Endothelial cell of umbilical vein (primary cell): ENCODE measurements around the gene KLK1. TPM values are rescaled to one million over a fixed set of nuclear protein-coding genes. Genes with fewer than 3 reads are reported as not detected.

Experiments
- BruUV-seq: library from RNA; stranded (reverse); fragments of 400-500 nt; replicated peaks from 2 replicates; lab custom pipeline; 2021; lab: Mats Ljungman, UMichigan
- CTCF ChIA-PET: fragments of 300-600, 350-600 bp; sonication (Branson Sonifier 250); formaldehyde crosslinking; loops from one replicate; lab custom pipeline; 2021; ENCODE audit warnings: antibody characterized with exemption, inconsistent platforms; lab: Charles Lee
- POLR2A ChIA-PET: fragments of 300-600, 350-600 bp; sonication (Branson Sonifier 250); formaldehyde crosslinking; loops from one replicate; lab custom pipeline; 2021; ENCODE audit warnings: antibody characterized with exemption, inconsistent platforms; lab: Charles Lee
- DNase-seq: peaks from one replicate; pipeline ENCODE4 v3.0.0-alpha.2; 2011; ENCODE audit warnings: low read depth, low spot score
- FAIRE-seq: peaks from 2 replicates; lab custom pipeline; 2011; peaks lifted over from hg19 to GRCh38; lab: Jason Lieb, UNC
- H2AFZ ChIP-seq: 2 replicates; pipeline ENCODE4 v1.6.0; 2012; ENCODE audit warnings: low read depth, low read length, control low read depth, inconsistent platforms
- H3K27ac ChIP-seq: 2 replicates; pipeline ENCODE4 v1.5.1; 2011; ENCODE audit warnings: low read depth, mild to moderate bottlenecking, control low read depth, low read length, moderate library complexity; ENCODE audit not compliant: insufficient read depth
- H3K27me3 ChIP-seq, 2 experiments: 2 replicates each; pipeline versions ENCODE4 v1.6.0 to v1.6.1; 2011; ENCODE audit warnings: low read length in 2 of 2, mixed read lengths in 1 of 2; ENCODE audit not compliant: control insufficient read depth in 2 of 2, insufficient read depth in 2 of 2
- H3K36me3 ChIP-seq, 2 experiments: 2 replicates in 1 of 2; 3 replicates in 1 of 2; pipeline ENCODE4 v1.5.1; 2011; ENCODE audit warnings: low read length in 2 of 2, mild to moderate bottlenecking in 1 of 2, moderate library complexity in 1 of 2; ENCODE audit not compliant: control insufficient read depth in 2 of 2, insufficient read depth in 2 of 2; ENCODE audit errors: extremely low read depth in 1 of 2
- H3K4me1 ChIP-seq: 3 replicates; pipeline ENCODE4 v1.5.1; 2011; ENCODE audit warnings: mild to moderate bottlenecking, low read length; ENCODE audit not compliant: control insufficient read depth, insufficient read depth; ENCODE audit errors: extremely low read depth
- H3K4me2 ChIP-seq: 2 replicates; pipeline ENCODE4 v1.6.1; 2011; ENCODE audit warnings: low read length, control low read depth, mixed read lengths; ENCODE audit not compliant: insufficient read depth
- H3K4me3 ChIP-seq, 3 experiments: fragments of 200-600 bp in 1 of 3; sonication (generic), shearing (Covaris generic) in 1 of 3; replicated peaks in 1 of 3; 2 replicates each; pipeline ENCODE4 v1.5.1; 2011 to 2016; ENCODE audit warnings: control low read depth in 3 of 3, low read length in 3 of 3, mild to moderate bottlenecking in 2 of 3, inconsistent platforms in 1 of 3, low read depth in 1 of 3, moderate library complexity in 1 of 3; ENCODE audit not compliant: insufficient read depth in 1 of 3
- H3K79me2 ChIP-seq: 2 replicates; pipeline ENCODE4 v1.6.0; 2012; ENCODE audit warnings: low read length, inconsistent platforms; ENCODE audit not compliant: control insufficient read depth, insufficient read depth
- H3K9ac ChIP-seq: replicated peaks from 2 replicates; pipeline ENCODE3; 2011; ENCODE audit warnings: low read length, control low read depth; ENCODE audit not compliant: insufficient read depth; ENCODE audit errors: extremely low read depth
- H3K9me1 ChIP-seq: replicated peaks from 3 replicates; pipeline ENCODE4 v1.6.0; 2011; ENCODE audit warnings: mild to moderate bottlenecking, low read length; ENCODE audit not compliant: control insufficient read depth, insufficient read depth; ENCODE audit errors: extremely low read depth
- H3K9me3 ChIP-seq: replicated peaks from 2 replicates; pipeline ENCODE4 v1.5.1; 2012; ENCODE audit warnings: low read length, inconsistent platforms; ENCODE audit not compliant: control insufficient read depth, insufficient read depth
- H4K20me1 ChIP-seq: replicated peaks from 2 replicates; pipeline ENCODE3; 2011; ENCODE audit warnings: mild to moderate bottlenecking, low read length; ENCODE audit not compliant: control insufficient read depth, insufficient read depth; ENCODE audit errors: extremely low read depth
- EZH2 ChIP-seq: IDR thresholded peaks from 2 replicates; pipeline ENCODE4 v1.6.1; 2012; ENCODE audit warnings: borderline replicate concordance, low read depth, mild to moderate bottlenecking, moderate library complexity, low read length, inconsistent platforms; ENCODE audit not compliant: severe bottlenecking
- FOS ChIP-seq: IDR thresholded peaks from 2 replicates; pipeline ENCODE4 v1.6.1; 2011; ENCODE audit warnings: mild to moderate bottlenecking, low read length, moderate library complexity, borderline replicate concordance; ENCODE audit not compliant: insufficient read depth
- GATA2 ChIP-seq: IDR thresholded peaks from 2 replicates; pipeline ENCODE4 v1.7.0; 2011; ENCODE audit warnings: low read depth, mild to moderate bottlenecking, moderate library complexity, mixed read lengths, low read length; ENCODE audit not compliant: insufficient read length, insufficient read depth
- JUN ChIP-seq: IDR thresholded peaks from 2 replicates; pipeline ENCODE4 v1.6.1; 2011; ENCODE audit warnings: borderline replicate concordance, low read depth; ENCODE audit not compliant: insufficient read length, insufficient read depth
- MYC ChIP-seq: IDR thresholded peaks from one replicate; pipeline ENCODE4 v1.6.1; 2011; ENCODE audit warnings: mild to moderate bottlenecking, low read depth, low read length
- POLR2A ChIP-seq: IDR thresholded peaks from 2 replicates; pipeline ENCODE4 v1.6.1; 2012; ENCODE audit warnings: low read depth, mild to moderate bottlenecking, control low read depth, low read length
- POLR2AphosphoS5 ChIP-seq: IDR thresholded peaks from 2 replicates; pipeline ENCODE4 v1.6.1; 2012; ENCODE audit warnings: low read depth, mild to moderate bottlenecking, control low read depth, low read length, moderate library complexity; ENCODE audit not compliant: insufficient read depth
- dilution Hi-C: fragments of 300-500 bp; cut with MboI; formaldehyde crosslinking; loops from one replicate; pipeline ENCODE4 v1.15.0; 2019; ENCODE audit warnings: low sequenced_read_pairs; ENCODE audit not compliant: extremely low pct_ligation_motif_present
- intact Hi-C: fragments of 100-400 bp; cut with micrococcal nuclease; formaldehyde crosslinking; loops from one replicate; pipeline ENCODE4 v1.10.0; 2022
- polyA plus RNA-seq, 4 experiments: library from polyadenylated mRNA; depleted of rRNA in 3 of 4; stranded (reverse) in 3 of 4; unstranded in 1 of 4; fragments of >200 nt; gene quantifications; 2 replicates each; pipeline versions ENCODE4 v1.2.1 to v1.2.3, GENCODE V29; 2011 to 2012; ENCODE audit warnings: missing spikeins in 1 of 4
- total RNA-seq: library from RNA; stranded (reverse); gene quantifications from 2 replicates; pipeline ENCODE4 v1.2.3, GENCODE V29; 2021
- TF ChIP-seq, protein P1 (sequence below): IDR thresholded peaks from 2 replicates; pipeline ENCODE4 v1.6.1; 2011; ENCODE audit not compliant: insufficient read depth, insufficient read length
- TF ChIP-seq, protein P2 (sequence below), 2 donors: IDR thresholded peaks; 1 replicate in 1 of 2; 2 replicates in 1 of 2; pipeline ENCODE4 v1.5.1; 2011; ENCODE audit warnings: low read length in 2 of 2, mild to moderate bottlenecking in 2 of 2, moderate library complexity in 2 of 2, control low read depth in 1 of 2, inconsistent platforms in 1 of 2, low read depth in 1 of 2; ENCODE audit not compliant: insufficient read depth in 1 of 2; ENCODE audit errors: extremely low read depth in 1 of 2

KLK1 gene
- total and polyA plus RNA-seq, 2 donors (not counting 3 experiments of a cell fraction or from before 2014, with no cell fraction given), result 0.08 TPM; not detected in 1

DNA sequence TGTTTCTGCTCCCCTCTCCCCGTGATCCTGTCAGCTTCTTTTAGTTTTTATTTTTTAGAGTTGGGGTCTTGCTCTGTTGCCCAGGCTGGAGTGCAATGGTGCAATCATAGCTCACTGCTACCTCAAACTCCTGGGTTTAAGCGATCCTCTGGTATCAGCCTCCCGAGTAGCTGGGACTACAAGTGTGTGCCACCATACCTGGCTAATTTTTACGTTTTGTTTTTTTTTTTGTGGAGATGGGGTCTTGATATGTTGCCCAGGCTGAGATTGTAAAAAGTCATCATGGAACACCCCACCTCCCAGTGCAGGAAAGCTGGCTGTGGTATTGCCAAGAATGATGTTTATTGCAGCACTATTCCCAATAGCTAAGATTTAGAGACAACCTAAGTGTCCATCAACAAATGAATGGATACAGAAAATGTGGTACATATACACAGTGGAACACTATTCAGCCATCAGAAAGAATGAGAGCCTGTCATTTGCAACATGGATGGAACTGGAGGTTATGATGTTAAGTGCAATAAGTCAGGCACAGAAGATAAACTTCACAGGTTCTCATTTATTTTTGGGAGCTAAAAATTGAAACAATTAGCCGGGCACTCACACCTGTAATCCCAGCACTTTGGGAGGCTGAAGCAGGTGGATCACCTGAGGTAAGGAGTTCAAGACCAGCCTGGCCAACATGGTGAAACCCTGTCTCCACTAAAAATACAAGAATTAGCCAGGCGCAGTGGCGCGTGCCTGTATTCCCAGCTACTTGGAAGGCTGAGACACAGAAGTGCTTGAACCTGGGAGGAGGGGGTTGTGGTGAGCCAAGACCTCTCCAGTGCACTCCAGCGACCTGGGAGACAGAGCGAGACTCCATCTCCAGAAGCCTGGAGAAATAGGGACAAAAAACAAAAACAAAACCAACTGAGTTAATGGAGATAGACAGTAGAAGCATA, 16.4 kb upstream of the KLK1 start:
- Histone ChIP-seq H3K27me3 (no peaks in the 10 kb centered on the region), H3K9me3 (no peaks in the 10 kb centered on the region), H3K4me3 (no peak overlapping the region), H3K4me2 (no peak overlapping the region), H3K4me1 (peaks cover 4% of the 10 kb centered on the region), H3K9me1 (no peaks in the 10 kb centered on the region), H3K36me3 (no peaks in the 10 kb centered on the region), H3K27ac (no peak overlapping the region), H2AFZ (no peak overlapping the region), H3K9ac (no peak overlapping the region), H3K79me2 (no peaks in the 10 kb centered on the region), H4K20me1 (no peaks in the 10 kb centered on the region)
- intact Hi-C loops, result no loop called here
- BruUV-seq, result no TSS peak
- dilution Hi-C loops, result no loop called here
- DNase-seq, result no peak
- TF ChIP-seq POLR2A, result no peak
- TF ChIP-seq, protein P1, sequence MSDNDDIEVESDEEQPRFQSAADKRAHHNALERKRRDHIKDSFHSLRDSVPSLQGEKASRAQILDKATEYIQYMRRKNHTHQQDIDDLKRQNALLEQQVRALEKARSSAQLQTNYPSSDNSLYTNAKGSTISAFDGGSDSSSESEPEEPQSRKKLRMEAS, result no peak
- TF ChIP-seq, protein P2, sequence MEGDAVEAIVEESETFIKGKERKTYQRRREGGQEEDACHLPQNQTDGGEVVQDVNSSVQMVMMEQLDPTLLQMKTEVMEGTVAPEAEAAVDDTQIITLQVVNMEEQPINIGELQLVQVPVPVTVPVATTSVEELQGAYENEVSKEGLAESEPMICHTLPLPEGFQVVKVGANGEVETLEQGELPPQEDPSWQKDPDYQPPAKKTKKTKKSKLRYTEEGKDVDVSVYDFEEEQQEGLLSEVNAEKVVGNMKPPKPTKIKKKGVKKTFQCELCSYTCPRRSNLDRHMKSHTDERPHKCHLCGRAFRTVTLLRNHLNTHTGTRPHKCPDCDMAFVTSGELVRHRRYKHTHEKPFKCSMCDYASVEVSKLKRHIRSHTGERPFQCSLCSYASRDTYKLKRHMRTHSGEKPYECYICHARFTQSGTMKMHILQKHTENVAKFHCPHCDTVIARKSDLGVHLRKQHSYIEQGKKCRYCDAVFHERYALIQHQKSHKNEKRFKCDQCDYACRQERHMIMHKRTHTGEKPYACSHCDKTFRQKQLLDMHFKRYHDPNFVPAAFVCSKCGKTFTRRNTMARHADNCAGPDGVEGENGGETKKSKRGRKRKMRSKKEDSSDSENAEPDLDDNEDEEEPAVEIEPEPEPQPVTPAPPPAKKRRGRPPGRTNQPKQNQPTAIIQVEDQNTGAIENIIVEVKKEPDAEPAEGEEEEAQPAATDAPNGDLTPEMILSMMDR (IDR thresholded peaks at IDR 0.05; ENCODE audit: extremely low read depth in 1 of 2, insufficient read depth in 1 of 2, low read depth in 1 of 2, low read length in 2 of 2), result no peak
- no peak for TF ChIP-seq POLR2AphosphoS5
- no peak for TF ChIP-seq JUN
- no peak for TF ChIP-seq FOS
- no peak for TF ChIP-seq GATA2
- TF ChIP-seq MYC, result no peak
- no peak for TF ChIP-seq EZH2
- ChIA-PET POLR2A (interaction anchor here (0.6 kb wide), 1 partner anchor 8 kb away, joined by 6 read pairs; no protein-coding TSS in a partner anchor), CTCF (interaction anchor here (0.6 to 1.7 kb wide), 3 partner anchors 82 to 564 kb away, joined by 3 to 6 read pairs (median 3); no protein-coding TSS in a partner anchor)
- FAIRE-seq, result no peak
